ENCODE measurements around the gene P2RX5.

The P2RX5 gene

GRCh38 chr17:3682033-3682432 lies 13.9 kb downstream of the P2RX5 start:
- Histone ChIP-seq H3K4me1 (no peaks in the 10 kb centered on the region), H3K36me3 (replicated peaks) (no peaks in the 10 kb centered on the region), H3K27me3 (ENCODE audit: low read depth) (no peaks in the 10 kb centered on the region), H3K9me3 (no peaks in the 10 kb centered on the region), H3K4me3 (no peak overlapping the region)
- in situ Hi-C loops (cut with MboI; ENCODE audit: low sequenced_read_pairs) = no loop called here
- no peak for DNase-seq (ENCODE audit: low spot score in 2 of 2)

GRCh38 chr17:3681565-3681964 lies 14.4 kb downstream of the P2RX5 start:
- H3K27me3 ChIP-seq (ENCODE audit: low read depth) = no peaks in the 10 kb centered on the region
- no peaks in the 10 kb centered on the region for H3K36me3 ChIP-seq (replicated peaks)
- H3K9me3 ChIP-seq = no peaks in the 10 kb centered on the region
- no peak overlapping the region for H3K4me3 ChIP-seq
- in situ Hi-C loops (cut with MboI; ENCODE audit: low sequenced_read_pairs) = no loop called here
- no peak for DNase-seq (ENCODE audit: low spot score in 2 of 2)
- no peaks in the 10 kb centered on the region for H3K4me1 ChIP-seq

GRCh38 chr17:3681057-3681456 lies 14.9 kb downstream of the P2RX5 start:
- in situ Hi-C loops (cut with MboI; ENCODE audit: low sequenced_read_pairs) = no loop called here
- H3K4me3 ChIP-seq = no peak overlapping the region
- DNase-seq (ENCODE audit: low spot score in 2 of 2) = no peak
- no peaks in the 10 kb centered on the region for H3K9me3 ChIP-seq
- no peaks in the 10 kb centered on the region for H3K4me1 ChIP-seq
- H3K36me3 ChIP-seq (replicated peaks) = no peaks in the 10 kb centered on the region
- no peaks in the 10 kb centered on the region for H3K27me3 ChIP-seq (ENCODE audit: low read depth)

GRCh38 chr17:3679531-3680126 lies 16.3 kb downstream of the P2RX5 start:
- Histone ChIP-seq H3K27me3 (ENCODE audit: low read depth) (no peaks in the 10 kb centered on the region), H3K4me3 (no peak overlapping the region), H3K9me3 (no peaks in the 10 kb centered on the region), H3K36me3 (replicated peaks) (no peaks in the 10 kb centered on the region), H3K4me1 (no peaks in the 10 kb centered on the region)
- in situ Hi-C loops (cut with MboI; ENCODE audit: low sequenced_read_pairs) = no loop called here
- no peak for DNase-seq (ENCODE audit: low spot score in 2 of 2)

- DNase-seq (ENCODE audit: low spot score in 2 of 2) = no peak
- in situ Hi-C loops (cut with MboI; ENCODE audit: low sequenced_read_pairs) = no loop called here
- no peaks in the 10 kb centered on the region for H3K4me1 ChIP-seq
- no peaks in the 10 kb centered on the region for H3K27me3 ChIP-seq (ENCODE audit: low read depth)
- H3K4me3 ChIP-seq = no peak overlapping the region
- H3K36me3 ChIP-seq (replicated peaks) = no peaks in the 10 kb centered on the region
- no peaks in the 10 kb centered on the region for H3K9me3 ChIP-seq
Observed at GRCh38 chr17:3678821-3679530, 17.0 kb downstream of the P2RX5 start.

- Histone ChIP-seq H3K27me3 (ENCODE audit: low read depth) (no peaks in the 10 kb centered on the region), H3K4me1 (no peaks in the 10 kb centered on the region), H3K4me3 (no peak overlapping the region), H3K36me3 (replicated peaks) (no peaks in the 10 kb centered on the region), H3K9me3 (no peaks in the 10 kb centered on the region)
- in situ Hi-C loops (cut with MboI; ENCODE audit: low sequenced_read_pairs) = no loop called here
- no peak for DNase-seq (ENCODE audit: low spot score in 2 of 2)
Observed at GRCh38 chr17:3678095-3678820, 17.7 kb downstream of the P2RX5 start.

- in situ Hi-C loops (cut with MboI; ENCODE audit: low sequenced_read_pairs) = no loop called here
- DNase-seq (ENCODE audit: low spot score in 2 of 2) = no peak
- no peak overlapping the region for H3K4me3 ChIP-seq
- H3K27me3 ChIP-seq (ENCODE audit: low read depth) = no peaks in the 10 kb centered on the region
- H3K36me3 ChIP-seq (replicated peaks) = no peaks in the 10 kb centered on the region
- H3K9me3 ChIP-seq = no peaks in the 10 kb centered on the region
- no peaks in the 10 kb centered on the region for H3K4me1 ChIP-seq
Observed at GRCh38 chr17:3675886-3676285, 20.1 kb downstream of the P2RX5 start.

- no peak for DNase-seq (ENCODE audit: low spot score in 2 of 2)
- no peak overlapping the region for H3K4me3 ChIP-seq
- H3K27me3 ChIP-seq (ENCODE audit: low read depth) = no peaks in the 10 kb centered on the region
- peaks cover 11% of the 10 kb centered on the region for H3K36me3 ChIP-seq (replicated peaks)
- peaks cover 7% of the 10 kb centered on the region; the same call in 1 of the 2 replicates for H3K4me1 ChIP-seq
- no peaks in the 10 kb centered on the region for H3K9me3 ChIP-seq
- in situ Hi-C loops (cut with MboI; ENCODE audit: low sequenced_read_pairs) = no loop called here
Observed at GRCh38 chr17:3672571-3672970, 23.4 kb downstream of the P2RX5 start.

- Histone ChIP-seq H3K4me3 (peak overlapping the region; percentile 100), H3K9me3 (no peaks in the 10 kb centered on the region), H3K27me3 (ENCODE audit: low read depth) (no peaks in the 10 kb centered on the region), H3K36me3 (replicated peaks) (peaks cover 11% of the 10 kb centered on the region), H3K4me1 (peaks cover 7% of the 10 kb centered on the region; the same call in 1 of the 2 replicates)
- no peak for DNase-seq (ENCODE audit: low spot score in 2 of 2)
- in situ Hi-C loops (cut with MboI; ENCODE audit: low sequenced_read_pairs) = no loop called here
Observed at GRCh38 chr17:3669548-3669947, 26.4 kb downstream of the P2RX5 start.

- H3K36me3 ChIP-seq (replicated peaks) = peaks cover 11% of the 10 kb centered on the region
- H3K4me1 ChIP-seq = peaks cover 7% of the 10 kb centered on the region; the same call in 1 of the 2 replicates
- no peaks in the 10 kb centered on the region for H3K9me3 ChIP-seq
- in situ Hi-C loops (cut with MboI; ENCODE audit: low sequenced_read_pairs) = no loop called here
- H3K4me3 ChIP-seq = peak overlapping the region; percentile 100
- no peaks in the 10 kb centered on the region for H3K27me3 ChIP-seq (ENCODE audit: low read depth)
- DNase-seq (ENCODE audit: low spot score in 2 of 2) = no peak
Observed at GRCh38 chr17:3669085-3669347, 26.9 kb downstream of the P2RX5 start.

- no peaks in the 10 kb centered on the region for H3K27me3 ChIP-seq (ENCODE audit: low read depth)
- H3K9me3 ChIP-seq = no peaks in the 10 kb centered on the region
- H3K4me3 ChIP-seq = peak within 1 kb of the TSS; percentile 100
- in situ Hi-C loops (cut with MboI; ENCODE audit: low sequenced_read_pairs) = no loop called here
- H3K4me1 ChIP-seq = peaks cover 7% of the 10 kb centered on the region; the same call in 1 of the 2 replicates
- peak; percentile 92 to 98 for DNase-seq (ENCODE audit: low spot score in 2 of 2)
- peaks cover 11% of the 10 kb centered on the region for H3K36me3 ChIP-seq (replicated peaks)
Observed at GRCh38 chr17:3668279-3669084, 27.5 kb downstream of the P2RX5 start, which contains the start of the genes EMC6 and TAX1BP3. Gene EMC6, plus strand, starts transcription at chr17:3668812. Its CDS starts 335 bp downstream, at chr17:3669147. Gene TAX1BP3, minus strand, starts transcription at chr17:3668578. Its CDS starts 52 bp downstream, at chr17:3668526.

- H3K4me1 ChIP-seq = peaks cover 7% of the 10 kb centered on the region; the same call in 1 of the 2 replicates
- peaks cover 11% of the 10 kb centered on the region for H3K36me3 ChIP-seq (replicated peaks)
- peak overlapping the region; percentile 100 for H3K4me3 ChIP-seq
- DNase-seq (ENCODE audit: low spot score in 2 of 2) = peak; percentile 63 to 83
- in situ Hi-C loops (cut with MboI; ENCODE audit: low sequenced_read_pairs) = no loop called here
- H3K27me3 ChIP-seq (ENCODE audit: low read depth) = no peaks in the 10 kb centered on the region
- no peaks in the 10 kb centered on the region for H3K9me3 ChIP-seq
Observed at GRCh38 chr17:3667366-3668278, 28.3 kb downstream of the P2RX5 start.

- Histone ChIP-seq H3K27me3 (ENCODE audit: low read depth) (no peaks in the 10 kb centered on the region), H3K36me3 (replicated peaks) (peaks cover 11% of the 10 kb centered on the region), H3K9me3 (no peaks in the 10 kb centered on the region), H3K4me1 (peaks cover 7% of the 10 kb centered on the region; the same call in 1 of the 2 replicates), H3K4me3 (no peak overlapping the region)
- no peak for DNase-seq (ENCODE audit: low spot score in 2 of 2)
- in situ Hi-C loops (cut with MboI; ENCODE audit: low sequenced_read_pairs) = no loop called here
Observed at GRCh38 chr17:3666516-3666915, 29.4 kb downstream of the P2RX5 start.
